H9 (cell line): ENCODE results near the gene PIM2. TPM values are rescaled to one million over a fixed set of nuclear protein-coding genes. Genes with fewer than 3 reads are reported as not detected.

Source experiments
- DNase-seq: peaks from one replicate; pipeline ENCODE4 v3.0.0-alpha.2; 2017
- H2AFZ ChIP-seq: one replicate; pipeline ENCODE4 v1.6.1; 2013; ENCODE audit warnings: mild to moderate bottlenecking, low read length, control low read depth, moderate library complexity
- H2AK5ac ChIP-seq: 2 replicates; pipeline ENCODE4 v1.6.1; 2013; ENCODE audit warnings: low read length, control low read depth, mixed read lengths; ENCODE audit not compliant: insufficient read length
- H2BK120ac ChIP-seq: one replicate; pipeline ENCODE4 v1.6.1; 2013; ENCODE audit warnings: low read depth, mild to moderate bottlenecking, low read length, control low read depth, inconsistent platforms; ENCODE audit not compliant: poor library complexity, severe bottlenecking
- H2BK12ac ChIP-seq: 2 replicates; pipeline ENCODE4 v1.6.1; 2013; ENCODE audit warnings: low read length, control low read depth, mixed read lengths, low read depth; ENCODE audit not compliant: insufficient read length
- H2BK15ac ChIP-seq: 2 replicates; pipeline ENCODE4 v1.6.1; 2013; ENCODE audit warnings: low read depth, low read length, control low read depth
- H2BK20ac ChIP-seq: one replicate; pipeline ENCODE4 v1.6.1; 2013; ENCODE audit warnings: low read depth, mild to moderate bottlenecking, low read length, control low read depth, inconsistent platforms; ENCODE audit not compliant: poor library complexity, severe bottlenecking
- H2BK5ac ChIP-seq: 2 replicates; pipeline ENCODE4 v1.6.1; 2013; ENCODE audit warnings: low read length, control low read depth, mixed read lengths; ENCODE audit not compliant: insufficient read length
- H3K14ac ChIP-seq: 2 replicates; pipeline ENCODE4 v1.6.1; 2013; ENCODE audit warnings: low read length, control low read depth; ENCODE audit not compliant: insufficient read depth
- H3K18ac ChIP-seq: 2 replicates; pipeline ENCODE4 v1.6.1; 2013; ENCODE audit warnings: low read depth, mild to moderate bottlenecking, mixed read lengths, low read length, control low read depth; ENCODE audit not compliant: insufficient read length
- H3K23ac ChIP-seq: 2 replicates; pipeline ENCODE4 v1.6.1; 2013; ENCODE audit warnings: low read length, control low read depth, mixed read lengths, low read depth; ENCODE audit not compliant: insufficient read length
- H3K23me2 ChIP-seq: 2 replicates; pipeline ENCODE4 v1.6.1; 2013; ENCODE audit warnings: low read depth, mild to moderate bottlenecking, mixed read lengths, low read length, control low read depth; ENCODE audit not compliant: insufficient read length, poor library complexity, severe bottlenecking
- H3K27ac ChIP-seq: 2 replicates; pipeline ENCODE4 v1.5.1; 2013; ENCODE audit warnings: low read length, control low read depth, mixed read lengths, low read depth; ENCODE audit not compliant: insufficient read length
- H3K27me3 ChIP-seq: 2 replicates; pipeline ENCODE4 v1.6.1; 2013; ENCODE audit warnings: low read length, control low read depth, inconsistent platforms; ENCODE audit not compliant: insufficient read depth
- H3K4ac ChIP-seq: 2 replicates; pipeline ENCODE4 v1.6.1; 2013; ENCODE audit warnings: low read depth, mild to moderate bottlenecking, control low read depth, inconsistent platforms, low read length, moderate library complexity
- H3K4me1 ChIP-seq: 2 replicates; pipeline ENCODE4 v1.6.1; 2013; ENCODE audit warnings: low read length, control low read depth, inconsistent platforms; ENCODE audit not compliant: insufficient read depth
- H3K4me2 ChIP-seq: 2 replicates; pipeline ENCODE4 v1.6.1; 2013; ENCODE audit warnings: low read length, control low read depth, mixed read lengths; ENCODE audit not compliant: insufficient read length, insufficient read depth
- H3K56ac ChIP-seq: 2 replicates; pipeline ENCODE4 v1.6.1; 2013; ENCODE audit warnings: low read depth, mild to moderate bottlenecking, mixed read lengths, low read length, control low read depth; ENCODE audit not compliant: insufficient read length
- H3K79me1 ChIP-seq: 2 replicates; pipeline ENCODE4 v1.6.1; 2013; ENCODE audit warnings: low read depth, mild to moderate bottlenecking, moderate library complexity, low read length, control low read depth, inconsistent platforms; ENCODE audit not compliant: insufficient read depth, poor library complexity, severe bottlenecking
- H3K79me2 ChIP-seq: 2 replicates; pipeline ENCODE4 v1.6.1; 2013; ENCODE audit warnings: low read length, control low read depth, inconsistent platforms; ENCODE audit not compliant: insufficient read depth
- H3K9ac ChIP-seq: 2 replicates; pipeline ENCODE4 v1.6.1; 2013; ENCODE audit warnings: low read length, control low read depth, mixed read lengths; ENCODE audit not compliant: insufficient read length; ENCODE audit errors: extremely low read depth
- H3K9me3 ChIP-seq: one replicate; pipeline ENCODE4 v1.6.1; 2013; ENCODE audit warnings: low read depth, low read length, inconsistent platforms; ENCODE audit not compliant: control insufficient read depth
- H3T11ph ChIP-seq: one replicate; pipeline ENCODE4 v1.6.1; 2013; ENCODE audit warnings: mild to moderate bottlenecking, low read length, control low read depth, inconsistent platforms
- H4K20me1 ChIP-seq: one replicate; pipeline ENCODE4 v1.6.1; 2013; ENCODE audit not compliant: control insufficient read depth, insufficient read length, insufficient read depth
- H4K5ac ChIP-seq: 2 replicates; pipeline ENCODE4 v1.6.1; 2013; ENCODE audit warnings: low read depth, mild to moderate bottlenecking, mixed read lengths, low read length, control low read depth; ENCODE audit not compliant: insufficient read length
- H4K8ac ChIP-seq: replicated peaks from 2 replicates; pipeline ENCODE4 v1.6.1; 2013; ENCODE audit warnings: low read length, control low read depth, mixed read lengths, low read depth; ENCODE audit not compliant: insufficient read length
- H4K91ac ChIP-seq: 2 replicates; pipeline ENCODE4 v1.6.1; 2013; ENCODE audit warnings: low read depth, mild to moderate bottlenecking, moderate library complexity, mixed read lengths, low read length, control low read depth; ENCODE audit not compliant: insufficient read length
- H3K27ac Mint-ChIP-seq, 3 experiments: 2 replicates in 2 of 3; 3 replicates in 1 of 3; pipeline ENCODE4 v1.8.0; 2020 to 2021; ENCODE audit warnings: mixed read lengths in 3 of 3, mild to moderate bottlenecking in 1 of 3, moderate library complexity in 1 of 3
- H3K27me3 Mint-ChIP-seq: 2 replicates; pipeline ENCODE4 v1.8.0; 2021; ENCODE audit warnings: low read depth, mild to moderate bottlenecking, moderate library complexity, mixed read lengths
- H3K36me3 Mint-ChIP-seq, 3 experiments: 2 replicates in 2 of 3; 3 replicates in 1 of 3; pipeline ENCODE4 v1.8.0; 2020 to 2021; ENCODE audit warnings: low read depth in 3 of 3, mixed read lengths in 3 of 3; ENCODE audit not compliant: insufficient read depth in 1 of 3
- H3K4me1 Mint-ChIP-seq, 2 experiments: 2 replicates each; pipeline ENCODE4 v1.8.0; 2020; ENCODE audit warnings: mixed read lengths in 2 of 2
- H3K4me3 Mint-ChIP-seq, 2 experiments: 2 replicates in 1 of 2; 3 replicates in 1 of 2; pipeline ENCODE4 v1.8.0; 2020 to 2021; ENCODE audit warnings: mild to moderate bottlenecking in 2 of 2, mixed read lengths in 2 of 2, moderate library complexity in 1 of 2
- H3K9me3 Mint-ChIP-seq, 2 experiments: 2 replicates in 1 of 2; 3 replicates in 1 of 2; pipeline ENCODE4 v1.8.0; 2020; ENCODE audit warnings: mild to moderate bottlenecking in 2 of 2, mixed read lengths in 2 of 2, moderate library complexity in 1 of 2
- WGBS: extraction: QIAGEN DNeasy Blood & Tissue Kit; methylation state at CpG from one replicate; pipeline ENCODE4 v1.1.7; 2013; ENCODE audit warnings: missing lambda C conversion rate, low lambda C conversion rate, mixed read lengths; ENCODE audit not compliant: insufficient read length; ENCODE audit errors: extremely low coverage; 5-methylcytosine and 5-hydroxymethylcytosine counted together
- total RNA-seq: library from RNA; stranded (reverse); gene quantifications from 2 replicates; pipeline ENCODE4 v1.2.1, GENCODE V29; 2021
- TF ChIP-seq, protein P1 (sequence below): fragments of 200-600 bp; sonication (generic); conservative IDR thresholded peaks from 3 replicates; pipeline ENCODE4 v1.8.0; 2021; ENCODE audit warnings: antibody characterized with exemption, mild to moderate bottlenecking

The PIM2 gene
- total RNA-seq, 1 experiment from 2014 or later = 163 TPM

DNA sequence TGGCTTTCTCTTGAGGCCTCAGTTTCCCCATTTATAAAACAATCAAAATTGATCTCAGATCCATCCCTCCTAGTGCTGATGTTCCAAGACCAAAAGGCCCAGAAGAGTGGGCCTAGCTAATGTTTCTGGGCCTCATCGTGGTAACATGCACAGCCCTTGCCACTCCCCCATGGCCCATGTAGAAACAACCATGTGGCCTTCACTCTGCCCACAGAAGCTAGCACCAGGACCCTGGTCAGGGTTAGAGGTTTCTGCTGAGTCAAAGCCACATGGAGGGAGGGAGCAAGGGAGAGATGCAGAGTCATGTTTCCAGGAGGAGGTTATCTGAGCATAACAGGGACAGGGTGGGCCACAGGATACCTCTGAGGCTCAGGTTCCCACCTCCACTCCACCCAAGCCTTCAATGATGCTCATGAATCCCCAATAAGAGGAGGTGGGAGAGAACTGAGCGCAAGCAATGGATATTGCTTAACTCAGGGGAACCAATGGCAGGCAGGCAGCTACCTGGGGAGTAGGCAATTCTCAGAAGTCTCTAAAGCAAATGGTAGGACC lies 21.7 kb upstream of the PIM2 start:
- Histone ChIP-seq H2BK20ac (no peak overlapping the region), H3K9ac (no peak overlapping the region), H3K27me3 (no peaks in the 10 kb centered on the region), H3K4me2 (no peak overlapping the region), H3K23ac (no peak overlapping the region), H4K20me1 (no peaks in the 10 kb centered on the region), H2BK5ac (no peak overlapping the region), H4K5ac (no peak overlapping the region), H3K23me2 (no peaks in the 10 kb centered on the region), H3K4ac (no peak overlapping the region), H2AFZ (no peak overlapping the region), H2BK12ac (no peak overlapping the region), H2AK5ac (no peak overlapping the region), H3K9me3 (no peaks in the 10 kb centered on the region), H2BK120ac (no peak overlapping the region), H3K14ac (no peak overlapping the region), H2BK15ac (no peak overlapping the region), H3K79me1 (peaks cover 6% of the 10 kb centered on the region), H3K4me1 (peaks cover 4% of the 10 kb centered on the region; the same call in 1 of the 2 replicates), H3K56ac (no peak overlapping the region), H3K27ac (no peak overlapping the region), H3K79me2 (peaks cover 6% of the 10 kb centered on the region; the same call in 1 of the 2 replicates), H4K91ac (no peak overlapping the region), H3T11ph (no peak overlapping the region), H4K8ac (no peak overlapping the region), H3K18ac (no peak overlapping the region)
- TF ChIP-seq, protein P1, sequence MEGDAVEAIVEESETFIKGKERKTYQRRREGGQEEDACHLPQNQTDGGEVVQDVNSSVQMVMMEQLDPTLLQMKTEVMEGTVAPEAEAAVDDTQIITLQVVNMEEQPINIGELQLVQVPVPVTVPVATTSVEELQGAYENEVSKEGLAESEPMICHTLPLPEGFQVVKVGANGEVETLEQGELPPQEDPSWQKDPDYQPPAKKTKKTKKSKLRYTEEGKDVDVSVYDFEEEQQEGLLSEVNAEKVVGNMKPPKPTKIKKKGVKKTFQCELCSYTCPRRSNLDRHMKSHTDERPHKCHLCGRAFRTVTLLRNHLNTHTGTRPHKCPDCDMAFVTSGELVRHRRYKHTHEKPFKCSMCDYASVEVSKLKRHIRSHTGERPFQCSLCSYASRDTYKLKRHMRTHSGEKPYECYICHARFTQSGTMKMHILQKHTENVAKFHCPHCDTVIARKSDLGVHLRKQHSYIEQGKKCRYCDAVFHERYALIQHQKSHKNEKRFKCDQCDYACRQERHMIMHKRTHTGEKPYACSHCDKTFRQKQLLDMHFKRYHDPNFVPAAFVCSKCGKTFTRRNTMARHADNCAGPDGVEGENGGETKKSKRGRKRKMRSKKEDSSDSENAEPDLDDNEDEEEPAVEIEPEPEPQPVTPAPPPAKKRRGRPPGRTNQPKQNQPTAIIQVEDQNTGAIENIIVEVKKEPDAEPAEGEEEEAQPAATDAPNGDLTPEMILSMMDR = no peak
- H3K4me1 Mint-ChIP-seq = peaks cover 19 to 38% of the 10 kb centered on the region in 2 experiments
- H3K27me3 Mint-ChIP-seq = peaks cover 1% of the 10 kb centered on the region; the same call in 1 of the 2 replicates
- no CpG with 5 or more reads among the region's 2 CpGs for WGBS
- H3K27ac Mint-ChIP-seq = no peak overlapping the region
- peaks cover 26 to 55% (median 48%) of the 10 kb centered on the region in 3 experiments for H3K36me3 Mint-ChIP-seq
- H3K4me3 Mint-ChIP-seq = no peak overlapping the region
- H3K9me3 Mint-ChIP-seq = peaks cover 65 to 76% of the 10 kb centered on the region in 2 experiments
- DNase-seq = no peak
